ENCODE results near the gene TMEM208.

Gene TMEM208

DNA sequence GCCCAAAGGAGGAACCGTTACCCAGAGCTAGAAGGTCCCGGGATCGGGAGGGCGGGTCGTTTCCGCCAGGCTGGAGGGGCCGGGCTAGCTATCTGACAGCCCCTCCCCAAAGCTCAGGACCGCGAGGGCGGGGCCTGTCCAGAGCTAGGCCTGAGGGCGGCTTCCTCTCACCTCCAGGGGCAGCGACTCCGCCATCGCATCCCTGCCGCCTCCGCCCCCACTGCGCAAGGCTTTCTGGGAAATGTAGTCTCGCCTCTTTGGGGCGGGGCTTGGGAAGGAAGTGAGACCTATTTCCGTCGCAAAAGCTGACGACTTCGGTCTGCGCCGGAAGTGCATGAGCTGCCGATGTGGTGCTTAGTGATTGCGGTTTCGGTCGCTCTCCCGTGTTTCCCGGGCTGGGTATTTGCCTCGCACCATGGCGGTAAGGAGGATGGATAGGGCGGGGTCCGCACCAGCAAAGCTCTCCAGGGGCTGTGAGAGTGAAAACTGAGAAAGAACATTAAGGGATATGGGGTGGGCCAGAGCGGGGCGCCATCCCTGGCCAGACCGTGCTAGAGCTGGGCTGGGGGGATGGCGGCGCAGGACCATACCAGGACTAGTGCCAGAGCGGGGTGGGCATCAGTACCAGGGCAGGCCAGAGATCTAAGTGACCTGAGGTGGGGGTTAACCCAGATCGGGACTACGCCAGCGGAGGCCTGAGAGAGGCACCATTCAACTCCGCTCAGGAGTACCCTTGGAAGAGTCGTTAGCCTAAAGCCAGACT is at the start of gene TMEM208:
Gene TMEM208, plus strand, starts transcription at position 327 of the 763 bp plus-strand sequence. Its CDS starts 89 bp downstream, at position 416.
- peak; percentile 85 for DNase-seq

DNA sequence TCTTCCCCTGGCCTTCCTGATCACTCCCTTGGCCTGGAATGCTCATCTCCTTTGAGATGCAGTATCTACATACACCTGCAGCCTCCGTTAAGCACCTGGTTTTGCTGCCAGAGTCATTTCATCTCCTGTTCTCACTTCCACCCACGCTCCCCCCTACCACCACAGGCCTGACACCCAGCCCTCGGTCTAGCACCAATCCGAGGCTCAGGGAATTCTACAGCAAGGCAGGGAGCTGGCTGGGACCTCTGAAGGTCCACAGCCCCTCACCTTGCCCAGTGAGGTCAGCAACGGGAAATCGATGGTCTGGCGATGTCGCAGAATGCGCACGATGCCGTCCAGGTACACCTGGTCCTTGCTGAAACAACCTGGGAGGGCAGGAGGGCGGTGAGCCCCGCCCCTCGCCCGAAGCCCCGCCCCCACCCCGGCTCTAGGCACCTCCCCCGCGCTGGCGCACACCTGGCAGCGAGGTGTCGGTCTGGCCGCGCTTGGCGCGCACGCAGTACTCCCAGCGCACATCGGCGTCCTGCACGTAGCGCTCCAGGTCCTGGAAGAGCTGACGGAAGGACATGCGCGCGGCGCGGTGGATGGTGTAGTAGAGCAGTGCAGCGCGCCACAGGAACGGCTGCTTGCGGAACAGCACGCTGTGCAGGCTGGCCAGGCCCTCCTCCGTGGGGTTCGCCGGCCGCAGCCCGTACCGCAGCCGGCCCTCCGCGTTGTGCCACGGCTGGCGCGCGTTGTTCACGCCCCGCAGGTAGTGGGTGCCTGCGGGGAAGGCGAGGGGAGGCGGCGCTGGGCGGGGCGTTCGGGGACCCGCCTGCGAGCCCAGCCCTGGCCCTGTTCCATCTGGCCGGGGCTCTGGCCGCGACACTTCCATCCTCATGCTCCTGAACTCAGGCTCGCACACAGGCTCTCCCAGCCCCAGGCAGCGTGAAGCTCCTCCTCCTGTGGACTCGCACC is 48.9 kb upstream of the TMEM208 start:
- DNase-seq = peak; percentile 81

DNA sequence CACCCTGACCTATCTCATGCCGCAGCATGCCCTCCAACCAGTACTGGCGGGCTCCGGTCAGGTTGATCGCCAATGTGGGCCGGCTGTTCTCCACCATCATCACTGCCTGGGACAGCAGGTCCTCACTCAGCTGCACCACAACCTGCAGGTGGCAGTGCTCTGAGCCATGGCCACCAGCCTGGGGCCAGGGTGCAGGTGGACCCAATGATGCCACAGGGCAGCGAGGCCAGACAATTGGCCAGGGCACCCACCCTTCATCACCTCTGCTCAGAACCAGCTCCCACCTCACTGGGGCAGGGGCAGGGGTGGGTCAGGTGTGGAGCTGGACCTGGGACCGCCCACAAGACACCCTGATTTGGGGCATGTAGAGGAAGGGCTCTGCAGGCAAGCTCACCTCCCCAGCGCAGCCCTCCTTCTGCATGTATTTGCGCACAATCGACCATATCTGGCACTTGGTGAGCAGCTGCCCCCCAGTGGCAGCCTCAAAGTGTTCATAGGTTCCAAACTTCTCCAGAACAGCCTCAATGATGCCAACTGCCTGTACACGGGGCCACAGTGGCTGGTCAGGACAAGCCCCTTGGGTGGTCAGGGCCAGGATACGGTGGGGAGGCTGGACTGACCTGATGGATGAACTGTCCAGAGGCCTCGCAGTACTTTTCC is 47.4 kb upstream of the TMEM208 start:
- DNase-seq = no peak

DNA sequence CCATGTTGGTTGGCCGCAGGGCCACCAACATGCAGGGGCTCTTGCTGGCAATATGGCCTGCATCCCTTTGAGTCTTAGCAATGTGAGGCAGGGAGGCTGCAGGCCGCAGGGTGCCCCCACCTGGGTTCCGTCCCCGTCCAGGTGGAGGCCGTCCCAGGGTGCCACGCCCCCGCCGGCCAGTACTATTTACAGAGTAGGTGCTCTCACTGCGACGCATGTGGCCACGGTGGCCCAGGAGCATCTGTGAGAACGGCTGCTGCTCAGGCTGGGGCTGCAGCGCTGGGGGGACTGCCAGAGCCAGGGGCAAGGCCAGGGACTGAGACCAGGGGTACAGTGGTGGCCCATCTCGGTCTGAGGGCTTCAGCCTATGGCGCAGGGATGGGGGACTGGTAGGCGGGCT is 46.8 kb upstream of the TMEM208 start:
- DNase-seq = no peak

DNA sequence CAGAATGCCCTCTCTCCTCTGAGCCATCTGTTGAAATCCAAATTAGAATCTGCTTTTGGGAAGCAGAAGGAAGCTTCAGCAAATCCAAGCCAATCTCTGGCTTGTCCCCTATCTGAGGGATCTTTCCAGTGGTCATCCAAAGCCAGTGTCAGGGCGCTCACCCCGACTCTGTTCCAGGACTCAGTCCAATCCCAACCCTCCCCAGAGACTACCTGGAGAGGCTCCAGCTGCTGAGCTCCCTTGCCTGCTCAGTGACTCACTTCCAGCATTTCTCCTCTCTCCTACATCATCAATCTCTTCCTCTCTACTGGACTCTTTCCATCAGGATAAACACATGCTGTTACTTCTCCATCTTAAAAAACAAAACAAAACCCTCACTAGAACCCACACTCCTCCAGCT is 45.6 kb upstream of the TMEM208 start:
- DNase-seq = no peak

DNA sequence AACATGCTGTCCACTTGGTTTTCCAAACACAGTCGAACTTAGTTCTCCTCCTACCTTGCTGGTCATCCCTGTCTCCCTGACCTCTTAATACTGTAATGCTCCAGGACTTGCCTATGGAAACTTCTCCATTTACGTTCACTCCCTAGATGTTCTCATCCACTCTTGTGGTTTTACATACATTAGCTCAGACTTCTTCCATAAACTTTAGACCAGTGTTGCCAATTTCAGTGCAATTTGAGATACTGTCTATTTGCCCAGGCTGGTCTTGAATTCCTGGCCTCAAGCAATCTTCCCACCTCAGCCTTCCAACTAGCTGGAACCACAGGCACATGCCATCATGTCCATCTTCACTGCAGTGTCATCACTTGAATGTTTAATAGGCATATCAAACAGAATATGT is 44.6 kb upstream of the TMEM208 start:
- DNase-seq = no peak

DNA sequence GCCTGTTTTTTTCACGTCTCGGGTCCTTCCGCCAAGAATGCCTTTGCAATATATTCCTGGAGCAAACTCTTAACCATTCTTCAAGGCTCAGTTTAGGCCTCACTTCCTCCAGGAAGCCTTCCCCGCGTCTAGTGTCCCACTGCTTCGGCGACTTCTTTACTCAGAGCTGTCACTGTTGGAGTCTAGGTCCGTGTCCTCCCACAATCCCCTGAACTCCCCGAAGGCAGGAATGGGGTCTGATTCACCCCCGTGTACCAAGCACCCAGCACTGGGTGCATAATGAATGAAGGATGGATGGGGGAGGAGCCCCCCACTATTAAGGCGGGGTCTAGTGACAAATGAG is 43.7 kb upstream of the TMEM208 start:
- no peak for DNase-seq

DNA sequence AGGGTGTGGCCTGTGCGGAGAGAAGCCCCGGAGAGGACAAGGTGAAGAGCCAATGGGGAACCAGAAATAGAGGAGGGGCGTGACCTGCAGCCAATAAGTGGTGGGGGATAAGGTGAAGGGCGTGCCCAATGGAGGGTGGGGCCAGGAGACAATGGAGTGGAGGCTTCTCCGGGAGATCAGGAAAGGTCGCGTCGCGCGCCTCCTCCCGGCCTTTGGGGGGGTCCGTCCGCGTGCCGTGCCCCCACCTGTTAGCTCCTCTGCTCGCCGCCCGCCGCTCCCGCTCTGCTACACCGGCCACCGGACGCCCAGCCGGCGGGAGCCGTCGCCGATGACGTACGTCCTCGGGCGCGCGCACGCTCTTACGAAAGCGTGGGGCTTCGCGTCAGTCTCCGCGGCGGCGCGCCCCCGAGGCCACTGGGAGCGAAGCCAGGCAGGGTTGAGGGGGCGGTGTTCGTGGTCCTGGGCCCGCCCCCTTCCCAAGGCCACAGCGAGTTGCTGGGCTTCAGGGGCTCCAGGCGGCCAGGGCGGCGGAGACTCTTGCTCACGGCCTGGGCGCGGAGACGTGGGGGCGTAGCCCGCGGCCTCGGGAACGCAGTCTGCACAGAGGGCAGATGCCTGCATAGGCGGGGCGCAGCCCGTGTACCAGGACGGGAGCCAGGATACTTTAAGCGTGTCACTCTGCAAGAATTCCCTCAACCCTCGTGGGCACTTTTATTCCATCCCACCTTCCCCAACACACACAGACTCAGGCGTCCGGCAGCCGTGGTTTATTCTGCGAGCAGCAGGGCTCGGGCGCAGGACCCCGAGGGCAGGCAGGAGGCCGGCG is 43.1 kb upstream of the TMEM208 start, which contains the start of gene MATCAP1:
Gene MATCAP1, minus strand, starts transcription at position 337 of the 826 bp plus-strand sequence. CDS start 3,353 bp downstream, outside the sequence.
- peak; percentile 89 for DNase-seq

DNA sequence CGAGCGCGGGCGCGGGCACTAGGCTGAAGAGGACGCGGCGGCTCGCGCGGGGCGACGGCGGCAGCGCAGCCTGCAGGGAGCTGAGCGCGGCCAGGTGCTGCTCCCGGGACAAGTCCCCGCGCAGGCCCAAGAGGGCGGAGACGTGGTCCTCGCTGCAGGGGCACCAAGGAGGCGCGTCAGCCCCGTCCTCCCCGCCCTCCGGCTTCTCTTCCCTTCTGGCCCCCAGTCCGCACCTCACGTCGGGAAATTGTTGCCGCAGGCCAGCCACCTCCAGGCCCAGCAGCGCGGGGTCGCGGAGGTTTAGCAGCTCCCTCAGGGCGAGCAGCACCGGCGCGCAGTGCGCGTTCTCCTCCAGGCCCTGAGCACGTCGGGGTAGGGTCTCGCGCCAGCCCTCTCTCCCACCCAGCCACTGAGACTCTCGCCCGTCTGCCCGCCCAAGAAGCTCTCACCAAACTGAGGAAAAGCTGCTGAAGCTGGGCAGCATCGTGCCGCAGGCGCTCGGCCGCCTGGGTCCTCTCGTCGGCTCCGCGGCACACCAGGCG is 42.4 kb upstream of the TMEM208 start:
- no peak for DNase-seq

DNA sequence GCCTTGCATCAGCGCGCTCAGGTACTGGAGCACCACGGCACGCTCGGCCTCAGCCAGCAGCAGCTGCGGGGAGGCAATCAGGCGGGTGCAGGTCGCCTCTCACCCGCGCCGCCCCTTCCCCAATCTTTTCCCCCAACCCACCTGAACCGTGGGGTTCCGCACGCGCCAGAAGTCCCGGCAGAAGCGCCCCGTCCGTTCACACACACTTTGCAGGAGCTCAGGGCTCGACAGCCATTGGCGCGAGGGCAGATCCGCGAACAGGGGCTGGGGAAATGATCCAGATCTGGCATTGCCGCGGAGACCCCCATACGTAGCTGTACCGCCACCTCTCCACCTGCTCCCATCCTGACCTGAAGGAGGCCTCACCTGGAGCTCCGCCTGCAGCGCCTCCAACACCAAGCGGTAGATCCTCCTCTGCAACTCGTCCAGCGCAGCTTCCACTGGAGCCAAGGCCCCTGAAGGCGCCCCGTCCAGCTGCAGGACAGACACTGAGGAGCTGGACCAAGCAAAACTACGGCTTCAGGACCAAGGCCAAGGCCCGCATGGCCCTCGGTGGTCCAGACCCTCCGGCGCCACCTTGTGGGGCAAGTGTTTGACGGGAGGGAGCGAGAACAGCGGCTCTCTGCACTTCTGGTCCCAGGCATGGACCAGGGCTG is 41.8 kb upstream of the TMEM208 start:
- DNase-seq = peak; percentile 51

DNA sequence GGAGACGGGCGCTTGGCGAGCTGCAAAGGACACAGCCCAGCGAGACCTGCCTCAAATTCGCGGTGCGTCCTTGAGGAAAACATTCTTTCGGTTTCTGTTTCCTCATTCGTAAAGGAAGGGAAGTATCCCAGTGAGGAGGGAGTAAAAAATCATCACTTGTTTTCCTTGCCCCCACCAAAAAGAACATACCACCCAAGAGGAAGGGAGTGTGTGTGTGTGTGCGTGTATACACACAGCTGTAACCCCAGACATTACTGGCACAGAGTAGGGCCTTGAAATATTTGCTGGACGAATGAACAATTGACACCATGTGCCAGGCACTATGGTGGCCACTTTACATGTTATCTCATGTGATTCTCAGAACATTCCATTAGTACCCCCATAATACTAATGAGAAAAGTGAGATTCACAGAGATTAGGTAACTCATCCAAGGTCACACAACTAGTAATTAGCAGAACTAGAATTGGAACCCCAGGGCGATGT is 41.2 kb upstream of the TMEM208 start:
- DNase-seq = no peak

DNA sequence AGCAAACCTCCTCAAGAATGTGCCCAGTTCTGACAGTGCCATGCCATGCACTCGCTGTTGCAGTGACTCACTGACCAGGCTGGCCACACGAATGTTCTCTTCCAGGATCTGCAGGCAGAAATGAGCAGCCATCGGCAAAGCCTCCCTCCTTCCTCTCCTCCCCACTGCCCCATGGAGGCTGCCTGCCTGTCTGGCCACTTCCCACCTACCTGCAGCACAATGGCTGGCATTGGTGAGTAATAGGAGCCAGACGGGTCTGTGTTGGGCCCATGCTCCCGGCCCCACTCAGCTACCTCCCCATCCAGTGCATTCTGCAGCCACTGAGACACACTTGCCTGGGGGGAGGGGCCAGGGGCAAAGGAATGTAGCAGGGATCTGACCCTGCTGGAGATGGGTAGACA is 40.4 kb upstream of the TMEM208 start:
- no peak for DNase-seq

DNA sequence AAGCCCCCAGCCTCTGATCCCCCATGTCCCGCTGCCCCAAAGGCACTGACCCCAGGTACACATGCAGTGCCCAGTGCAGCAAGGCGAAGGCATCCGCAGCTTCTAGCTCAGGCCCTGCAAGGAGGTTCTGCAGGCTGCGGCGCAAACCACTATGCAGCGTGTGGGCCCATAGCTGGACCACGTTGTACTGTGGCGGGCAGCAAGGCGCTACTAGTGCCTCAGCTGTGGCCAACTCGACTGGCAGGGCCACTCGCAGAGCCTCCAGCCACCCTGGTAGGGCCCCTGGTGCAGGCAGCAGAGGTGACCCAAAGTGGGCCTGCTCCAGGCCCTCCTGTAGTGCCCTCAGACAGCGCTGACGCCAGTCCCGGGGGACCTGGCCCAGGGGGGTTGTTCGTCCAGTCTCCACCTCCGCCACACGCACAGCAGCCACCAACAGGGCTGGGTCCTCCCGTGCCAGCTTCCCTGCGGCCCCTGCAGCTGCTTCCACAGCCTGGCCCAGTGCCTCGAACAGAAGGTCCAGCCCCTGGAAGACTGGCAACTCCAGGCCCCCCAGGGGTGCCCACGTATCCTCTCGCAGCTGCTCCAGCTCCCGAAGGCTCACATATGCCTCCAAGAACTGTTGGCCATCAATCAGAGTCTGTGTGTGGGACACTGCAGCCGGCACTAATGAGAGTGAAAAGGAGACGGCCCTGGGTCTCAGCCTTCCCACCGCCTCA is 39.6 kb upstream of the TMEM208 start:
- no peak for DNase-seq

DNA sequence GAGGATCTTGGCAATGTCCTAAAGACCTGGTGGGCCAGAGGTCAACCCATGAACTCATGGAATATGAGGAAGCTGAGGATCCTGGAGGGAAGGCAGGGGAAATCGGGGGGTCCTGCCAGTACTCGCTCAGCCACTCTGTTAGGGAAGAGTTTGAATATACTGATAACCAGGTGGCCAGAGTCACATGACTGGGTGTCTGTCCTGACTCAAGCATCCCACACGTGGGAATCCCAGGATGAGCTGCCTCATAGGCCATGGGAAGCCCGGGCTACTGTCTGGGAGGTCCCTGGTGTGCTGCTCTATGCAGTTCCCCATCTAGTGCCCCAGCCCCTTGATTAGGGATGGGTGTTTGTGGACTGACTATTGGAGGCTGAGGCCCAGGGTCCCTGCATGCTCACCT is 38.6 kb upstream of the TMEM208 start:
- DNase-seq = no peak

DNA sequence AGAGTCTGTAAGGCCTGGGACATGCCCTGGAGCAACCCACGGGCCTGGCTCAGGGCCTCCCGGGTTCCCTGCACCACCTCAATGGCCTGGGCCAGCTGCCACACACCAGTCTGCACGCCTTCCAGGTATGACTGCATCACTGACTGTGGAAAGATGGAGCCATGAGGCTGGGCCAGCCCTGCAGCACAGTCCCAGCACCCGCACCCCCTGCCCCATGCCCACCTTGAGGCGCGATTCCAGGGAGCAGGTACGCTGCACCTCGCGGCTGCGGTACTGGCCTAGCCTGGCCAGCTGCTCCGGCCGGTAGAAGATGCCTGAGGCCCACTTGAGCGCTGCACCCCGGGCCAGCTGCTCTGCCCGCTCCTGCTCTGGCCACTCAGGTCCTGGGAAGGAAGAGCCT is 38.1 kb upstream of the TMEM208 start:
- DNase-seq = no peak

DNA sequence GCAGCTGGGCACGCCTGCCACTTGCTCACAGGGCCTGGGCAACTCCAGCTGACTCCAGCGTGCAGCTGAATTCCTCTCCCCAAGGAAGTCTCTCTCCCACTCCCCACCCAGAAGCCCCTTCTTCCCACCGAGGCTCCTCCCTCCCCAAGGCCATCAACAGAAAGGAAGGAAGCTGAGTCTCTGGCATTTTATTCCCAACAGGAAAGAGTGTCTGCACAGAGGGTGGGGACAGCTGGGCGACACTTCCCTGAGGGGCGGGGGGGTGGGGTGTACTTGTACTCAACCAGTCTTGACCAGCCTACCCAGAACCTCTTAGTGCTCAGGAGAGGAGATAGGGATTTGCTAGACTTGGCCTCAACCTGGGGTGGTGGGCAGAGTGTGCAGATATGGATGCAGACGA is 36.9 kb upstream of the TMEM208 start, which contains the start of gene EXOC3L1:
Gene EXOC3L1, minus strand, starts transcription at position 96 of the 400 bp plus-strand sequence. CDS start 460 bp downstream, outside the sequence.
- DNase-seq = no peak

DNA sequence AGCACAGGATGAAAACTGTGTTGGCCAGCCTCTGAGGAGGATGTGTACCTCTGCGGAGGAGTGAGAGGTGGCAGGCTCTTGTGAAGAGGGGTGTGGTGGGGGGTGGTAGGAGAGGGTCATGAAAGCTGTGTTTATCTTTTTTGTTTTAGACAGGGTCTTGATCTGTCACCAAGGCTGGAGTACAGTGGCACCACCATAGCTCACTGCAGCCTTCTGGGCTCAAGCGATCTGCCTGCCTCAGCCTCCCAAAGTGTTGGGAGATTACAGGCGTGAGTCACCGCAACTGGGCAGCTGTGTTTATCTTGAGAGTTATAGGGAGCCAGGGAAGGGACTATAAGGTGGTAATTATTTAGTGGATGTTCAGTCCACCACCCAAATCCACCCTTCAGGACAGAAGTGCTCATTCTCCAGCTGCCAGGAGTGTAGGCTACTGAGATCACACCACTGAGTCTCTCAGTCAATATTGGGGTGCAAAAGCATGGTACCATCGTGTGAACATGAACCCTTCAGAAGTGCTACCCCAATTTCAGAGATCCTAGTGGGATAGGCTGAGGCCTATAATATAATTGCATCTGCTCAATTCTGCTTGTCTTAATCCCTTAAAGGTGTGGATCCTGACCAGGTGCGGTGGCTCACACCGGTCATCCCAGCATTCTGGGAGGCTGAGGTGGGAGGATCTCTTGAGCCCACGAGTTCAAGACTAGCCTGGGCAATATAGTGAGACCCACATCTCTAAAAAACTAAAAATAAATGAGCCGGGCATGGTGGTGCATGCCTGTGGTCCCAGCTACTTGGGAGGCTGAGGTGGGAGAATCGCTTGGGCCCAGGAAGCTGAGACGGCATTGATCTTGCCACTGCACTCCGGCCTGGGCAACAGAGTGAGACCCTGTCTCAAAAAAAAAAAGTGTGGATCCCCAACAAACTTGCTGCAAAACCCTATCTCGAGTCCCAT is 36.2 kb upstream of the TMEM208 start:
- DNase-seq = no peak

DNA sequence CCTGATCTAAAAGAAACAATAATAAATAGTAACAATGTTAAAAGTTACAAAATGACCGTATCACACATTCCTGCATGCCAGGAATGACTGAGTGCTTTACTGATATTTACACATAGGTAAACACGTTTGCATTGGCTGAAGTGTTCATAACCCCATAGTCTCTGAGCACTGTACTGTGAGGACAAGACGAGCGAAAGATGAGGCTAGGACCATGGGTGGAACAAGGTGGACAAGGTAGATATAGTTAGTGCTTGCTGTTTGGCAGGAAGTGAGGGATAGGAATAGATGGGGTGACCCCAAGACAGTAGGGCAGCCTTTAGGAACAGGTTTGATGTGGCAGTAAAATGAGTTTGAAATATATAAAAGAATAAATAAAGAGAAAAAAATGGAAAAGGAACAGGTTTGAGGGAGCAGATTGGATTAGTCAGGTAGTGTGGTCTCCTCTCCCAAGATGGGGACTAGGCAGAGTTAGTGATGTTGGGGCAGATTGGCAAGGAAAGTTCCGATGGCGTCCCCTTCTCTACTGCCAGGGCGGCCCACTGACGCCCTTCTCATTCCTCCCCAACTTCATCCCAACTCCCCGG is 35.4 kb upstream of the TMEM208 start:
- no peak for DNase-seq

All from NCI-H2029 (cell line).